Bronchial epithelial cell (primary cell): ENCODE data around the gene ART5. TPM values are rescaled to one million over a fixed set of nuclear protein-coding genes. Genes with fewer than 3 reads are reported as not detected.
A peak's percentile ranks its signal among the peaks of the same experiment; 100 is the strongest.
"Not testable (repeated sequence)": the region's sequence is repeated elsewhere in the genome, so short reads cannot be mapped to it uniquely, and the experiment has no call there.

Experiments
- DNase-seq: peaks from one replicate; pipeline ENCODE4 v3.0.0-alpha.2; 2010; ENCODE audit warnings: low read depth
- FAIRE-seq: peaks from 2 replicates; lab custom pipeline; 2011; peaks lifted over from hg19 to GRCh38; lab: Jason Lieb, UNC
- H3K27me3 ChIP-seq: 2 replicates; pipeline ENCODE4 v1.5.1; 2011; ENCODE audit warnings: low read length; ENCODE audit not compliant: control insufficient read depth, insufficient read depth
- H3K36me3 ChIP-seq: 2 replicates; pipeline ENCODE4 v1.5.1; 2011; ENCODE audit warnings: low read length; ENCODE audit not compliant: control insufficient read depth, insufficient read depth
- H3K4me3 ChIP-seq: 2 replicates; pipeline ENCODE4 v1.5.1; 2011; ENCODE audit warnings: mild to moderate bottlenecking, low read depth, low read length, control low read depth
- total RNA-seq: library from RNA; depleted of rRNA; stranded (reverse); fragments of >200 nt; gene quantifications from 2 replicates; pipeline ENCODE4 v1.2.1, GENCODE V29; 2014
- TF ChIP-seq, protein P1 (sequence below): IDR thresholded peaks from 2 replicates; pipeline ENCODE4 v1.5.1; 2011; ENCODE audit warnings: mild to moderate bottlenecking, moderate library complexity, low read length, control low read depth, inconsistent platforms; ENCODE audit not compliant: insufficient read depth, severe bottlenecking

Gene ART5
- total RNA-seq, 1 donor from 2014 or later: not detected

DNA sequence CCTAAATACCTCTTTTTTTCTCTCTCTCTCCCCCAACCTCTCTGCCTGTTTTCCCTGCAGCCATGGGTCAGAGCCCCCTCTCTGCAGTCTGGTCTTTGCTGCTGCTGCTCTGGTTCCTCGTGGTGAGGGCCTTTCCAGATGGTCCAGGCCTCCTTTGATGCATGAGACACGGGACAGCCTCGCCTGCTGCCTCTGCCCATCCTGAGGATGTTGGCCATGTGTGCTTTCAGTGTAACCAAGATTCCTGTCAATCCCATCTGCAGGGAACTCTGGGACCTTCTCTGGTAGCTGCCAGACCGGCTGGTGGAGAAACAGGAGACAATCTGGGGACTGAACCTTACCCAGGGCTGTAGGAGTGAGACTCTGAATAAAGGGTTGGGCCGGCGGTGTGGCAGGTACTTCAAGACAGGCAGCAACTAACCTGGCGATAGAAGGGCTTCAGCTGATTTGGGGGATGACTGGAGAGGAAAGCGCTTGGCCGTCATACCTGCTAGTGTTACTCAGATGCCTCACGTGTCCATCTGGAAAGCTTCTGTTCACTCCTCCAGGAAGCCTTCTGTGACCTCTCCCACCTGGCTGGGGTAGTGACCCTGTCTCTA lies 22.3 kb upstream of the ART5 start:
- H3K4me3 ChIP-seq: no peak overlapping the region
- no peaks in the 10 kb centered on the region for H3K27me3 ChIP-seq
- no peak for DNase-seq
- FAIRE-seq: peak; percentile 13
- H3K36me3 ChIP-seq: peaks cover 3% of the 10 kb centered on the region
- TF ChIP-seq, protein P1, sequence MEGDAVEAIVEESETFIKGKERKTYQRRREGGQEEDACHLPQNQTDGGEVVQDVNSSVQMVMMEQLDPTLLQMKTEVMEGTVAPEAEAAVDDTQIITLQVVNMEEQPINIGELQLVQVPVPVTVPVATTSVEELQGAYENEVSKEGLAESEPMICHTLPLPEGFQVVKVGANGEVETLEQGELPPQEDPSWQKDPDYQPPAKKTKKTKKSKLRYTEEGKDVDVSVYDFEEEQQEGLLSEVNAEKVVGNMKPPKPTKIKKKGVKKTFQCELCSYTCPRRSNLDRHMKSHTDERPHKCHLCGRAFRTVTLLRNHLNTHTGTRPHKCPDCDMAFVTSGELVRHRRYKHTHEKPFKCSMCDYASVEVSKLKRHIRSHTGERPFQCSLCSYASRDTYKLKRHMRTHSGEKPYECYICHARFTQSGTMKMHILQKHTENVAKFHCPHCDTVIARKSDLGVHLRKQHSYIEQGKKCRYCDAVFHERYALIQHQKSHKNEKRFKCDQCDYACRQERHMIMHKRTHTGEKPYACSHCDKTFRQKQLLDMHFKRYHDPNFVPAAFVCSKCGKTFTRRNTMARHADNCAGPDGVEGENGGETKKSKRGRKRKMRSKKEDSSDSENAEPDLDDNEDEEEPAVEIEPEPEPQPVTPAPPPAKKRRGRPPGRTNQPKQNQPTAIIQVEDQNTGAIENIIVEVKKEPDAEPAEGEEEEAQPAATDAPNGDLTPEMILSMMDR: no peak

GRCh38 chr11:3662856-3663255 lies 21.1 kb upstream of the ART5 start:
- no peak for DNase-seq
- no peak for FAIRE-seq
- H3K27me3 ChIP-seq: no peaks in the 10 kb centered on the region
- H3K36me3 ChIP-seq: peaks cover 3% of the 10 kb centered on the region
- TF ChIP-seq, protein P1: no peak
- no peak overlapping the region for H3K4me3 ChIP-seq

GRCh38 chr11:3660960-3661359 lies 19.2 kb upstream of the ART5 start:
- no peak for FAIRE-seq
- no peak for DNase-seq
- TF ChIP-seq, protein P1: no peak

GRCh38 chr11:3659595-3660515 lies 18.1 kb upstream of the ART5 start:
- TF ChIP-seq, protein P1: no peak
- Histone ChIP-seq H3K27me3 (no peaks in the 10 kb centered on the region), H3K36me3 (no peaks in the 10 kb centered on the region), H3K4me3 (no peak overlapping the region)
- no peak for FAIRE-seq
- DNase-seq: no peak

More at GRCh38 chr11:3660960-3661359, 19.2 kb upstream of the ART5 start:
- H3K36me3 ChIP-seq: no peaks in the 10 kb centered on the region
- no peaks in the 10 kb centered on the region for H3K27me3 ChIP-seq
- H3K4me3 ChIP-seq: no peak overlapping the region

GRCh38 chr11:3658252-3658651 lies 16.5 kb upstream of the ART5 start:
- FAIRE-seq (no peak), DNase-seq (no peak)
- H3K36me3 ChIP-seq: no peaks in the 10 kb centered on the region
- no peaks in the 10 kb centered on the region for H3K27me3 ChIP-seq
- no peak overlapping the region for H3K4me3 ChIP-seq
- TF ChIP-seq, protein P1: no peak

DNA sequence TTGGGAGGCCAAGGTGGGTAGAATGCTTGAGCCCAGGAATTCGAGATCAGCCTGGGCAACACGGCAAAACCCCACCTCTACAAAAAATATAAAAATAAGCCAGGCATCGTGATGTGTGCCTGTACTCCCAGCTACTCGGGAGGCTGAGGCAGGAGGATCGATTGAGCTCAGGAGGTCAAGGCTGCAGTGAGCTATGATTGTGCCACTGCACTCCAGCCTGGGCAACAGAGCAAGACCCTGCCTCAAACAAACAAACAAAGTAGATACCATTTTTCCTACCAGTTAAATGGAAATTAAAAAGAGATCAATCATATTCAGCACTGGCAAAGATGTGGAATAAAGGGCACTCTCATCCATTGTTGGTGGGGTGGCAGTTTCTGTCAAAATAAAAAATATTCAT lies 15.5 kb upstream of the ART5 start:
- not testable (repeated sequence) for FAIRE-seq, DNase-seq, H3K27me3 ChIP-seq, H3K36me3 ChIP-seq, H3K4me3 ChIP-seq
